Activated CD4-positive, alpha-beta T cell treated with anti-CD3 and anti-CD28 coated beads for 48 hours (primary cell): ENCODE measurements around the gene KRTAP19-3.
A peak's percentile ranks its signal among the peaks of the same experiment; 100 is the strongest.

ENCODE experiments used
- DNase-seq: peaks from one replicate; pipeline ENCODE4 v3.0.0-alpha.2; 2020

KRTAP19-3 gene

DNA sequence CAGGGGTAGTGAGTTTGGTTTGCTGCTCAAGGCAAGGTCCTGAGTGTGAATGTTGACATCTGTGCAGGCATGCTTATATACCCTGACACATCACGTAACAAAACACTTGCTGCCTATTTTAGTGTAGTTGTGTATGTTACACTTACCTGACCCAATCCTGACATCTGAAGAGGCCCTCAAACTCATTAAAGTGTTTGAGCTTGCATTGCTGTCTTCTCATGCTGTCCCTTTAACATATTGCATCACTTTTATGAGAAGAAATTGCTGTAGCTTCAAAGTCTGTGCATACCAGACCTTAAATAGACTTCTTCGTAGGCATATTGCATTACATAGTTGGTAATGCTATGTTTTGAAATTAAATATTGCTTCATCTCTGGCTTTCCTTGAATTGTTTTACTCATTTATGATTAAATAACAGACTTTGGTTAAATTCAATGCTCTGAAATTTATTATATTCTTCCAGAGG, at the start of gene KRTAP19-3:
Gene KRTAP19-3, minus strand, starts transcription at position 51 of the 466 bp plus-strand sequence. CDS start 56 bp downstream, outside the sequence.
- no peak for DNase-seq

DNA sequence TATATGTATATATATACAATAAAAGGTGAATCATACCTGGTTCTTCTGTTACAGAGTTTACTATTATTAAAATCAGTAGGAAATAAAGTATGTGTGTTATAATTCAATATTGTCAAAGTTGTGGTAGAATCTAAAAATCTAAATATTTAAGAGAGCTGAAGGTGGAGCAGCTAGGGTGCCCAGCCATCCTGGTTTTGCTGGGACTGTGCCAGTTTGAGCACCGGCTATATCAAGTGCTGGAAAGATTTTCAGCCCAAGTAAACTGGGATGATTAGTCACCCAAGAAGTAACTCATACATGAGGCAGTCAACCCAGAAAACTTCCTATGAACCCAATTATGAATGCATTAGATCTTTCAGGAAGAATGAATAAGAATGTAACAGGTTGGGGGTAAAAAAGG, 27.1 kb upstream of the KRTAP19-3 start:
- DNase-seq: no peak

DNA sequence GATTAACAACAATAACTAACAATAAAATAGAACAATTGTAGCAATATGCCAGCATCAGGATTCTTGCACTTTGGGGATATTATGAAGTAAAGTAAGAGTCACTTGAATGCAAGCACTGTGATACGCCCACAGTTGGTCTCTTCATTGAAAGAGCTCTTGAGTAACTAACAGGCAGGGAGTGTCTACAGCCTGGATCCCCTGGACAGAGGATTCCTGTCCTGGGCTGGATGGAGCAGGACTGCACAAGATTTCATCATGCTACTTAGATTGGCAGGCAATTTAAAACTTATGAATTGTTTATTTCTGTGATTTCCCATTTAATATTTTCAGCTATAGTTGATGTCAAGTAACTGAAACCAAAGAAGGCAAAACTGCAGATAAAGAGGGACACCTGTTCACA, 23.9 kb upstream of the KRTAP19-3 start:
- DNase-seq: no peak

GRCh38 chr21:30505621-30506205, 13.9 kb upstream of the KRTAP19-3 start:
- peak; percentile 14 for DNase-seq

DNA sequence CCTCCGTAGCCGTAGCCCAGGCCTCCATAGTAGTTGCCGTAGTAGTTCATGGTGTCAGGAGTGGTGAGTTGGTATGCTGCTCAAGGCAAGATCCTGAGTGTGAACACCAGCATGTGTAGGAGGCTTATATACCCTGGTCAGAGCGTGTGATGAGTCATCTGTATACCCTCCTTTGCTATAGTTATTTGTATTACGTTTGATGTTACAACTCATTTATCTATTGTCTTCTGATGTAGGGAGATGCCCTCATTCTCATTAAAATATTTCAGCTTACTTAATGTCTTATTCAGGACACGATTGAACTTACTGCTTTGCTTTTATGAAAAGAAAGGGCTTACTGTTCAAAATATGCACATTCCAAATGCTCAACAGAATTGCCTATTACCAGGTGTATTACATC, 10.2 kb upstream of the KRTAP19-3 start, which contains the start of gene KRTAP19-5:
Gene KRTAP19-5, minus strand, starts transcription at position 101 of the 400 bp plus-strand sequence. Its CDS starts 51 bp downstream, at position 50.
- no peak for DNase-seq

DNA sequence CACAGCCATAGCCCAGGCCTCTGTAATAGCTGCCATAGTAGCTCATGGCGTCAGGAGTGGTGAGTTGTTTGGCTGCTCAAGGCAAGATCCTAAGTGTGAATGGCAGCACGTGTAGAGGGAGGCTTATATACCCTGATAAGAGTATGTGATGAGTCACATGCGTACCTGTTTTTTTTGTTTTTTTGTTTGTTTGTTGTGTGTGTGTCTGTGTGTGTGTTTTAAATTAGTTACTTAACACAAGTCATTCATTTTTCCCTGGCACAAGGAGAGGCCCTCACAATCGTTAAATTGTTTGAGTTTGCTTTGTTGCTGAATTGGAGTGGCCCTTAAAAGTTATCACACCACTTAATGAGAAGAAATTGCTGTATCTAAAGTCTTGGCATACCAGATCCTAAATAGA, 5.3 kb upstream of the KRTAP19-3 start, which contains the start of gene KRTAP19-4:
Gene KRTAP19-4, minus strand, starts transcription at position 101 of the 400 bp plus-strand sequence. Its CDS starts 55 bp downstream, at position 46.
- no peak for DNase-seq

DNA sequence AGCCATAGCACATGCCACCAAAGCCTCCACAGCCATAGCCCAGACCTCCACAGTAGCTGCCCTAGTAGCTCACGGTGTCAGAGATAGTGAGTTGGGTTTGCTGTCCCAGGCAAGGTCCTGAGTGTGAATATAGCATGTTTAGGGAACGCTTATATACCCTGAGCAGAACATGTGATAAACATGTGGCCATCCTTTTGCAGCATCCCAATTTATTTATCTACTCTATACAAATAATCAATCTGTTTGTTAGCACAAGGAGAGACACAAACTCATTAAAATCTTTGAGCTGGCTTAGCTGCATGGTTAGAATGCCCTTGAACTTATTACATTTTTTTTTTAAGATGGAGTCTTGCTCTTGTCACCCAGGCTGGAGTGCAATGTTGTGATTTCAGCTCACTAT, 4.5 kb downstream of the KRTAP19-3 start, which contains the start of gene KRTAP19-2:
Gene KRTAP19-2, minus strand, starts transcription at position 101 of the 400 bp plus-strand sequence. Its CDS starts 88 bp downstream, at position 13.
- DNase-seq: no peak

GRCh38 chr21:30486180-30486579, 5.6 kb downstream of the KRTAP19-3 start:
- DNase-seq: no peak

DNA sequence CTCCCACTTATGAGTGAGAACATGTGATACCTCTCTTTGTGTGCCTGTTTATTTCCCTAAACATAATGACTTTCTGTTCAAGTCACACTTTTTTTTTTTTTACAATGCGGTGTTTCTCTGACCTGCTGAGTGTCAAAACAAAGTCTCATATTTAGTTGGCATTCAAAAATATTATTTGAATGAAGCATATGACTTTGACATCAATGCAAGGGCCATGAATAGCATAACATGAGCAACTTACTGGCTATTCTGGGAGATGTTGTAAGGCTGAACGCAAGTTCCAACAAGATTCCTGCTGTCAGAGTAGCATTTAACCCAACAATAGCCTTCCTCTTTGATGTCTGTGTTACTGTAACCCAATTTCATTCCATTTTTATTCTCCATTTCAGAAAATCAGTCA, 9.7 kb downstream of the KRTAP19-3 start:
- DNase-seq: no peak

- DNase-seq: no peak
Measured at GRCh38 chr21:30480145-30480544, 11.7 kb downstream of the KRTAP19-3 start, which contains the start of gene KRTAP19-1. TSS of gene KRTAP19-1 (minus strand) at chr21:30480367. CDS start at chr21:30480317, 50 bp downstream.

DNA sequence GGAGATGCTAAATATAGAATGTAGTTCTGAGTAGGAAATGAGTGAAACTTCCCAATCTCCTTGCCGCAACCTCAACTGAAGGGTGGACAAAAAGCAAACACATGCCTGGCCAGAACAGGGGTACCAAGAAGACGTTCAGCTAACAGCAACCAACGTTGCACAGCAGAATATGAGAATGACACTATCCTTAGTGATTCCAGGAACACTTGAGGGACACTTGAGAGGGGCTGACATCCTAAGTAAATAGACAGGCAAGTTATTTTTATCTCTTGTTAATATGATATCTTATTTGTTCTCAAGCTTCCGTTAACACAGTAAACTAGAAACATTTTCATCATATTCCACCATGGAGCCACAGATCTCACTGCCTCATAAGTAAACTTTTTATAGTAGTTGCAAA, 12.6 kb downstream of the KRTAP19-3 start:
- no peak for DNase-seq

DNA sequence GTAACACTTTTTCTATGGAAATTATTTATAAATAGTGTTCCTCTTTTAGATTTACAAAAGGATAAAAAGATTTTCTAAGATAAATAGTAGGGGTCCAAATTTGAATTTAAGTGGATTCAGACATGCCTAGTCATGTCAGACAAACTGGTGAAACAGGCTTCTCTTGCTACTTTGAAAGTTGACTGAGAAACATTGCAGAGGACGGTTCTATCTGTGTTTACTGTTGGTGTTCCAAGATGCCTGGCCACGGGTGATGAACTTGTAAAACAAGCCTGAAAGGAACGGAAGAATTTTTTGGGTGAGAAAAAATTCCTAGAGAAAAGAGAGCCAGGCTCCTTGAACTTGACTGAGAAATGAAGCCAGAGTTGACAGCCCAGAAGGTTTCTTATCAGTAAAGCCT, 13.8 kb downstream of the KRTAP19-3 start:
- DNase-seq: no peak

GRCh38 chr21:30468900-30469714, 22.7 kb downstream of the KRTAP19-3 start:
- DNase-seq: no peak

- peak; percentile 2 for DNase-seq
Measured at GRCh38 chr21:30463713-30464112, 28.1 kb downstream of the KRTAP19-3 start.

DNA sequence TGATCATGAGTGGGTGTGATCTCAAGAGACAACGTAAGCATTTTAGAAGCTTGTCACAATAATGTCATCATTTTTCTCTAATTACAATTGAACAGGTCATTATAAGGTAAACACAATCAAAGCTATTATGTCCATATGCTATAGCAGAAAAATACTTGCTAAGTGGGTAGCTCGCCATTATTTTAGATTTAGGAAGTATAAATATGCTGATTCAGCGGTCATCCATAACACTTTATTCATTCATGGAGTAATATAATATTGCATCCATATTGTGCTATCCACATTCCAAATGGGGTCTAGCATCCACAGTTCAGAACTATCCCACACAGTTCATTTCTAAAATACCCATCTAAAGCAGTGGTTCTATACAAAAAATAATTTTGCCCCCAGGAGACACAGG, 43.3 kb downstream of the KRTAP19-3 start:
- DNase-seq: no peak

DNA sequence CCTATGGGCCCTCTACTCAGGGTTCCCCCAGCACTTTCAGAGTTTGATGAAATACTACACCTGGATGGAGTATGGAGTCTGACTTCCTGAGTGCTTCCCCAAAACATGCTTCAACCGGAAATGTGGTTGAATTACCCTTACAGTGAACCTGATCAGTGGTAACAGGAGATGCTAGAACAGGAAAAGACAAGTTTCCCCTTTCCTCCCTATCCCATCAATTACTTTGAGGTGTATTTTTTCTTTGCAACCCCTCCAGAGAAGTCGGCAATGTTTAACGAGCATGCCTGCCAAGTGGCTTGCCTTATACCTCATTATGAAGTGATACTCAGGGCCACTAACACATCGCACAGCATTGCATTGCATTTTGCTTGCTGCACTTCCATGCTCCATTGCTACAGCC, 44.8 kb downstream of the KRTAP19-3 start:
- no peak for DNase-seq

DNA sequence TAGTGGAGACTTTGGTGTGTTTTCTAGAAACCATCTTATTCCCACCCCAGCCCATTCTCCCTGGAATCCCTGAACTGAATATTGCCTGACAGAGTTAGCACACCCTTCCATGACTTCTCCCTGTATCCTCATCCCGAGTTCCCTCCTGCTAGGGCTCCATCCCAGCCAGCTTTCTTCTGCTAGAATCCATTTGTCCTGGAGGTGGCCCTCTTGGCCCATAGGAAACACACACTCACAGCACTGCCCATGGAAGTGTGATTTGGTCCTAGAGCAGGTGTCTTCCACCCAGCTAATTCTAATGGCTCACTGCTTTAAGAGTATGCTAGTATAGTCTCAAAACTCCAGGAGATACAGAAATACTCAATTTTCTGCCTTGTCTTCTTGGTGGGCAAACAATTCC, 47.6 kb downstream of the KRTAP19-3 start:
- DNase-seq: no peak

DNA sequence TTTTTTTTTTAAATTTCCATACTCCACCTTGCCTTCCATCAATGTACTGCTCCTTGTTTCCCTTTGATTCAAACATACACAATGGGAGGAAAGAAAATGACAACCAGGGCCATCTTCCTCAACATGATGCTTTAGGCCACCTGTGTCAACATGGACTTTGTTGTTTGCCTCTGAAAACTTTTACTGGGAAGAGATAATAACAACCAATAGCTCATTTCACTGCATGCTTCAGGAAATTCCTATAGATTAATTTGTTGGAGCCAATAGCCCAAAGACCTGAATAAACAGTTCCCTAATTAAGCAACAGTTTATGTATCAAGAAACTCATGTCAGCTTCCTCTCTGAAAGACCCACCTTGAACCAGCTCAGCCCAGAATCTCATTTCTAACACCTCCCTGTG, 48.6 kb downstream of the KRTAP19-3 start:
- DNase-seq: no peak
